HG03520 (cell line): ENCODE results near the gene PLD4.
"Not testable (repeated sequence)": the region's sequence is repeated elsewhere in the genome, so short reads cannot be mapped to it uniquely, and the experiment has no call there.

Source experiments
- ATAC-seq: cut with Tn5 transposase; IDR thresholded peaks from one replicate; pipeline ENCODE4 v1.9.1; 2021; ENCODE audit warnings: mild to moderate bottlenecking, moderate library complexity; ENCODE audit not compliant: unreplicated experiment

Gene PLD4

DNA sequence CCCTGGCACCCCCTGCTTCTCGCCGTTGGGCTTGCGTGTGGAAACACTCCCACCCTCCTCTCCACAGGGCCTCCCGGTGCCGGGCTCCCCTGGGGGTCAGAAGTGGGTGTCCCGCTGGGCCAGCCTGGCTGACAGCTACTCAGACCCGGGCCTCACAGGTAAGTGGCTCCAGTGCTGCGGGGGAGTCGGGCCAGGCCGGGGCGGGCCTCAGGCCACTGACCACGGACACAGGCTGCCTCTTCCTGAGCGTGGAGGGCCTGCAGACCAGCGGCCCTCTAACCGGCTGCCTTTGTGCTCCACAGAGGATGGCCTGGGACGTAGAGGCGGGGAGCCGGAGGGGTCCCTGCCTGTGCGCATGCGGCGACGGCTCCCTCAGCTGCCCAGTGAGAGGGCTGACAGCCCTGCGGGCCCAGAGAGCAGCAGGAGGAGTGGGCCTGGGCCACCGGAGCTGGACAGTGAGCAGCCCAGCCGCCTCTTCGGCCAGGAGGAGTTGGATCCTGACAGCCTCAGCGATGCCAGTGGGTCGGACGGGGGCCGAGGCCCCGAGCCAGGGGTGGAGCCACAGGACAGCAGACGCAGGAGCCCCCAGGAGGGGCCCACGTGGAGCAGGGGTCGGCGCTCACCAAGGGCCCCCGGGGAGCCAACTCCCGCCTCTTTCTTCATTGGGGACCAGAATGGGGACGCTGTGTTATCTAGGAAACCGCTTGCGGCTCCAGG lies 38.5 kb upstream of the PLD4 start:
- no peak for ATAC-seq

DNA sequence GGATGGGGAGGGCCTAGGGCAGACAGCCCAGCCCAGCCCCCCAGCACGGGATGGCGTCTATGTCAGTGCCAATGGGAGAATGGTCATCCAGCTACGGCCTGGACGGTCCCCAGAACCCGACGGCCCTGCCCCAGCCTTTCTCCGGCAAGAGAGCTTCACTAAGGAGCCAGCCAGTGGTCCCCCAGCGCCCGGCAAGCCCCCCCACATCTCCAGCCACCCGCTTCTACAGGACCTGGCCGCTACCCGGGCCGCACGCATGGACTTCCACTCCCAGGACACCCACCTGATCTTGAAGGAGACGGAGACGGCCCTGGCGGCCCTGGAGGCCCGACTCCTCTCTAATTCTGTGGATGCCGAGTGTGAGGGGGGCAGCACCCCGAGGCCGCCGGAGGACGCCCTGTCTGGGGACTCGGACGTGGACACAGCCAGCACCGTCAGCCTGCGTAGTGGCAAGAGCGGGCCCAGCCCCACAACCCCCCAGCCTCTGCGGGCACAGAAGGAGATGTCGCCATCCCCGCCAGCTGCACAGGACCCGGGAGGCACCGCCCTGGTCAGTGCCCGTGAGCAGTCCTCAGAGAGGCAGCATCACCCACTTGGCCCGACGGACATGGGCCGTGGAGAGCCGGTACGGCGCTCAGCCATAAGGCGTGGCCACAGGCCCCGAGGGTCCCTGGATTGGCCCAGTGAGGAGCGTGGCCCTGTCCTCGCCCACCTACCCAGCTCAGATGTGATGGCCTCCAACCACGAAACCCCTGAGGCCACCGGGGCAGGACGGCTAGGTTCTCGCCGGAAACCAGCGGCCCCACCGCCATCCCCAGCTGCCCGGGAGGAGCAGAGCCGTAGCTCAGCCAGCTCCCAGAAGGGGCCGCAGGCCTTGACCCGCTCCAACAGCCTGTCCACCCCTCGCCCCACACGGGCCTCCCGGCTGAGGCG lies 37.7 kb upstream of the PLD4 start:
- no peak for ATAC-seq

DNA sequence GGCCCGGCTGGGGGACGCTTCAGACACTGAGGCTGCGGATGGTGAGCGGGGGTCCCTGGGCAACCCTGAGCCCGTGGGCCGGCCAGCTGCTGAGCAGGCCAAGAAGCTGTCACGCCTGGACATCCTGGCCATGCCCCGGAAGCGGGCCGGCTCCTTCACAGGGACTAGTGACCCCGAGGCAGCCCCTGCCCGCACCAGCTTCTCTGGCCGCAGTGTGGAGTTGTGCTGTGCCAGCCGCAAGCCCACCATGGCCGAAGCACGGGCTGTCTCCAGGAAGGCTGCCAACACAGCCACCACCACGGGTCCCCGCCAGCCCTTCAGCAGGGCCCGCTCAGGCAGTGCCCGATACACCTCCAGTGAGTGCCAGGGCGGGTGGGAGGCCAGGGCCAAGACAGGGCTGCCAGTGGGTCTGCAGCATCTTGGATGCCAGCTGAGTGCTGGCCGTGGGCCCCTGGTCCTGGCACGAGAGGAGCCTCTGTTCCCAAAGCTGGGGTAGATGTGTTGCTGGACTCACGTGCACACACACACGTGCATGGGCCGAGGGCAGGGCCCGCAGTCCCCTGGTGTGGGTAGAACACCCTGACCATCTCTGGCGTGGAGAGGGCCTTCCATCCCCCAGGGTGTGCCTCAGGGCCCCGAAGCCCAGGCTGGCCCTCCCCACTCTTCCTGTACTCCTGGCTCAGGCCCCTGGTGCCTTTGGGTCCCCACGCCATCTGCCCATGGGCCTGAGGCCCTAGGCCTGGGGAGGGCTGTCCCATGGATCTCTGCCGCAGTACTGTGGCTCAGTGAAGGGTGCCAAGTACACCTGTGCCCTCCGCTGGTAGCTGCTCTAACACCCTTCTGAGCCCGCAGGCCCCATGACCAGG lies 36.8 kb upstream of the PLD4 start:
- no peak for ATAC-seq

DNA sequence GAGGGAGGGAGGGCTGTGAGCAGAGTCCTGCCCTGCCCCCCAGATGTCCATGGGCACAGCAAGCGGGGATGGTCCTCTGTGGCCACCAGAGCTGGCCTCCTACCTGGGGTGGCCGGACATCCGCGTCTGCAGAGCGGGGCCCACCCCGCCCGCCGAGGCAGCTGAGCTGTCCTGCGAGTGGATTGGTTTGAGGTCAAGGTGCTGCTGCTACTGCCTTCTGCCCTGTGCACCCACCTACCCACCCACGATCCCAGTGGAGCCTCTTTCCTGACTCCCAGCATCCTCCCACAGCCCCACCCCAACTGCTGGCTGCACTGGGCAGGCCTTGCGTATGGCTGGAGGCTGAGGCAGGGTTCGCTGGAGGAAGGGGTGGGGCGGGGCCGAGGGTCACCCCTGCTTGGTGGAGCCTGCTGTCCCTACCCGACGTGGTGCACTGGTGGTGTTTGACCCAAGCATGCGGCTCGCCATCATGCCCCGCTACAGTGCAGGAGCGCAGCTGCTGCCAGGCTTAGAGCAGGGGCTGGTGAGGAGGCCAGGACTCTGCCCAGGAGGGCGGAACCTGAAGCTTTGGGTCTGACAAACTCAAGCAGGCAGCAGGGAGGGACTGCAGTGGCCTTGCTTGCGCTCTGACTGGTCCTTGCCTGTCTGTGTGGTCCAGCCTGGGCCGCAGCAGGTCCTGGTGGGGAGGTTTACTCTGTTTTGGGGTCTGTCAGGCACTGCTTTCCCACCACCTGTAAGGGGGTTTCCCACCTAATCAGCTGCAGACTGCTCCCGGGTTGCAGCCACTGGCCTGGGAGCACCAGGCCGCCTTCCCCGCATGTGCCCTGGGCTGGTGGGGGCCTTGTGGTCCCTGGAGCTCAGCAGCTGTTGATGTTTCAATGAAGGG lies 35.9 kb upstream of the PLD4 start:
- ATAC-seq, result no peak

DNA sequence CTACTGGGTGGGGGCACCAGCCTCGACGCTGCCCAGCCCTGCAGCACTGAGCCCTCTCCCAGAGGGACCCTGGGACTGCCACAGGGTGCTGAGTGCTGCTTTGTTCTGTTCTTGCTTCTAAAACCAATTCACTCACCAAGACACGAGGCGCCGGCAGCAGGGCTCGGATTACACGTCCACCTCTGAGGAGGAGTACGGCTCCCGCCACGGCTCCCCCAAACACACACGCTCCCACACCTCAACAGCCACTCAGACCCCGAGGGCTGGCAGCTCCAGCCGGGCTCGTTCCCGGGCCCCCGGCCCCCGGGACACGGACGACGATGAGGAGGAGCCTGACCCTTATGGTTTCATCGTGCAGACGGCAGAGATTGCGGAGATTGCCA lies 35.3 kb upstream of the PLD4 start:
- ATAC-seq, result no peak

DNA sequence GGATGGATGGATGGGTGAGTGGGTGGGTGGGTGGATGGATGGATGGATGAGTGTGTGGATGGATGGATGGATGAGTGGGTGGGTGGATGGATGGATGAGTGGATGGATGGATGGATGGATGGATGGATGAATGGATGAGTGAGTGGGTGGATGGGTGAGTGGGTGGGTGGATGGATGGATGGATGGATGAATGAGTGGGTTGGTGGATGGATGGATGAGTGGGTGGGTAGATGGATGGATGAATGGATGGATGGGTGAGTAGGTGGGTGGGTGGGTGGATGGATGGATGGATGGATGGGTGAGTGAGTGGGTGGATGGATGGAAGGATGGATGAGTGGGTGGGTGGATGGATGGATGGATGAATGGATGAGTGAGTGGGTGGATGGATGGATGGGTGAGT lies 34.4 kb upstream of the PLD4 start:
- ATAC-seq, result not testable (repeated sequence)

DNA sequence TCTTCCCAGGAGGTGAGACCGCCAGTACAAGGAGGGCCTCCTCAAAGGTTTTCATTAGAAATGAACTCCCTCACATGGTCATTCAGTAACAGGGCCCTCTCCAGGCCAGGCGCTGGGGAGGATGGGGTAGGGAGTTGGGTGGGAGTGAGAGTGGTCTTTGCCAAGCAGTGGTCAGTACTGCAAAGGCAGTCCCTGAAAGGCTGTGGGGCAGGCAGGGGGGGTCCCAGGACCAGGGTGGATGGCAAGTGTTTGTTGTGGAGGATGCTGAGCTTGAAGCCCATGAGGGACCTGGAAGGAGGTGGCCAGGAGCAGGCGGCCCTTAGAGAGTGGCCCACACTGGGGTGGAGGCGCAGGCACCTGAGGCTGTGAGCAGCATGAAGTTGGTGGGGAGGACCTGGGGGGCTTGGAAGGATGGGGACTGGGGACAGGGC lies 33.5 kb upstream of the PLD4 start:
- ATAC-seq, result no peak

DNA sequence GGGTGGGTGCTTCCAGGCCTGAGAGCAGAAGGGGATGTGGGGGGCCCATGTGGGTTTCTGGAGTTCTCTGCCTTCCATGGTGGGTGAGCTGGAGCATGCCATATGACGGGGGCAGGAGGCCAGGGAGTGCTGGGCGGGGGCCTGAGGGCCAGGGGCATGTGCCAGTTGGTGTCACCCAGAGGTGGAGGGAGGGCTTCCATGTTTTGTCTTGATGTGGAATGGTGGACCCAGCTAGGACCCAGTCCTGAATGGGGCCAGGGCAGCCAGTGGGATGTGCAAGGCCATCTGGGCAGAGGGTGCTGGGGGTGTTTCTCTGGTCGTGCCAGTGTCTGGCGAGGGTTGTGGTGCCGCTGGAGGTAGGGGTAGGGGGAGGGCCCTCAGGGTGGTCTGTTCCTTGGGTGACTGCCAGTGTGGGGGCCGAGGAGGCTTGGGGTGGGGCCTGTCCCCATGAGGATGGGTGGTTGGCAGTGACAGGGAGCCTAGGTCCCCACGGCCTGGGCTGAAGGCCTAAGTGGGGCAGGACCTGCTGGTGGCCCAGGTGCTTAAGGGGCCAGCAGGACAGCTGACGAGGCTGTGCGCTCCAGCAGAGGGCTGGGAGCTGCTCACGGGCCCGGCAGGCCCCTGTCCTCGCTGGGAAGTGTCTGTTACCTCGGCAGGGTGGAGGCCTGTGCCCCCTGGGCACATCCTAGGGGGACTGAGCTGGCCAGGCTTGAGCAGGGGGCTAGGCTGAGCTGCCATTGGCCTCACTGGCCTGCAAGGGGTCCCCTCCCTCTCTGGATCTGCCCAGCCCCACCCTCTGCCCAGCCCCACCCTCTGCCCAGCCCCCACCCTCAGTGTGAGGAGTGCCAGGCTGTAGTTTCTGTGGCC lies 32.8 kb upstream of the PLD4 start:
- ATAC-seq, result no peak

DNA sequence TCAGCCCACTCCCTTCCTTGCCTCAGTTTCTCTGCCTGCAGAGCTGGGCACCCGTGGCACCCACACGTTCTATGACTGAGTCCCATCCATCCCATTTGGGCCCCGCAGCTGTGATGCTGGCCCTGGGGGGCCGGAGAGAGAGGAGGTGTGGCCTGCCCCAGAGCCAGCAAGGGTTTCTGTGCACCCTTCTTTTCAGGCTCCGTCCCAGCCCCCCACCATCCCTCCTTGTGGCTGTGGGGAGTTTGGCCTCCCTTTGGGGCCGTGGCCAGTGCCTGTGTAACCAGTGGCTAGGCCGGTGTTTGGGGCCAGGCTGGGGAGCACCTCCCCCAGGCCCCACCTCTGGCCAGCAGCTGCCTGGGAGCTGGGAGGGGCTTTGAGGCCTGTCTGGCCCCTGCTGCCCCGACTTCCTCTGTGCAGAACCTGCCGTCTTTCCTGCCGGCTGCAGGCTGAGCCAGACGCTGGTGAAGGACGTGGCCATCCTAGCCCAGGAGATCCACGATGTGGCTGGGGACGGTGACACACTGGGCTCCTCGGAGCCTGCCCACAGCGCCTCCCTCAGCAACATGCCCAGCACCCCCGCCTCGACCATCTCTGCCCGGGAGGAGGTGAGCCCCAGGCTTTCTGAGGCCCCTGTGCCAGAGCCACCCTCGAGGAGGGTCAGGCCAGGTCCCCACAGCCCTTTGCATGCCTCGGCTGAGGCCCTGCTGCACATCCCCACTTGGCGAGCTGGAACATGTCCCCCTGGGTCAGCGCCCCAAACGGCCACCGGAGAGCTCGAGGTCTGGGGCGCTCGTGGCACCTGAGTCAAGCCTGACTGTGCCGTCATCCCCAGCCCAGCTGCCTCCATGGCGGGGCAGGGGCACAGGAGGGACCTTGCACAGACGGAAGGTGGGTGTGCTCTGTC lies 31.9 kb upstream of the PLD4 start:
- ATAC-seq, result no peak

DNA sequence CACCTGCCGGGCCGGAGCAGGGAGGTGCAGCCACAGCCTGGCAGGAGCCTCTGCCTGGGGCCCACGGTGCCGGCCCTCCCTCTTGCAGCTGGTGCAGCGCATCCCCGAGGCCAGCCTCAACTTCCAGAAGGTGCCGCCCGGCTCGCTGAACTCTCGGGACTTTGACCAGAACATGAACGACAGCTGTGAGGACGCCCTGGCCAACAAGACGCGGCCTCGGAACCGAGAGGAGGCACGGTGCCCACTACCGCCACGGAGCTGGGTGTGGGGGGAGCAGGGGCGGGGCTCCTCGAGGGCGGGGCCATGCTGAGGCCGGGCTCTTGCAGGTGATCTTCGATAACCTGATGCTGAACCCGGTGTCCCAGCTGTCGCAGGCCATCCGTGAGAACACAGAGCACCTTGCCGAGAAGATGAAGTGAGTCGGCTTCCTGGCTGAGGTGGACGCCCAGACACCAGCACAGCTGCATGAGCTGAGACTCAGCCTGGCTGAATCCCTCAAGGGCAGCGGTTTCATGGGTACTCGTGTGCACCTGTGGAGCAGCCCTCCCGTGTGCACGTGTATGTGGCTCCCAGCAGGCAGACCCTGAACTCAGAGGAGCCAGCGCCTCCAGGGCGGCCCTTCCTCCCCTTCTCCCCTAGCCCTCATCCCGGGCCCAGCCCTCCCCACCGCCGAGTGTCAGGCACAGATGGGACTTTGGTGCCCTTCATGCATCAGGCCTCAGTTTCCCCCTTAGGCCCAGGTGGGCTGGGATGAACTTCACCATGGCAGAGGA lies 31.1 kb upstream of the PLD4 start:
- no peak for ATAC-seq

DNA sequence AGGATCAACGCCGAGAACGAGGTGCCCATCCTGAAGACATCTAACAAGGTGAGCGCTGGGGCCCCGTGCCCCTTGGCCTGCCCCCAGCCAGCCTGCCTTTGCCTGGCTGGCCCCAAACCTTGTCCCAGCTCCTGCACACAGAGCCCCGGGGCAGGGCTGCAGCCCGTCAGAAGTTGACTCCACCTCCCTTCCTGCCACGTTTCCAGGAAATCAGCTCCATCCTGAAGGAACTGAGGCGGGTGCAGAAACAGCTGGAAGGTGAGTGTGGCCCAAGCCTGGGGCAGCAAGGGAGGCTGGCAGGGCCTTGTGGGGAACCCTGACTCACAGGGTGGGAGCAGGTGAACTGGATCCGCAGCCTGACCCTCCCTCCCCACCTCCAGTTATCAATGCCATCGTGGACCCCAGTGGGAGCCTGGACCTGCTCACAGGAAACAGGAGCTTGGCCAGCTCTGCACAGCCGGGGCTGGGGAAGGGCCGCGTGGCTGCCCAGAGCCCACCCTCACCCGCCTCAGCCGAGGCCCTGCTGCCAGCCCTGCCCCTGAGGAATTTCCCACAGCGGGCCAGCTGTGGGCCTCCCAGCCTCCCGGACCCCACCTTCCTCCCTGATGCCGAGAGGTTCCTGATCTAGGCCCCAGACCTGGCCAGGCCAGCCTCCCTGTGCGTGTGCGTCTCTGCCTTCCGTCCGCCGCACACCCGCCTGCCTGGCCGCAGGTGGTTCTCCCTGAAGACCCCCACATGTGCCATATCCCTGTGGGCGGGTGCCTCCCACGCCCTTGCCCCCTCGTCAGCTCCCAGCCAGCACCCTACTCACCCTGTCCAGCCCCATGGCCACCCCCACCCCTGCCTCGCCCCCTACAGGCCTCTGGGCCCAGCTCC lies 30.1 kb upstream of the PLD4 start:
- ATAC-seq, result no peak

DNA sequence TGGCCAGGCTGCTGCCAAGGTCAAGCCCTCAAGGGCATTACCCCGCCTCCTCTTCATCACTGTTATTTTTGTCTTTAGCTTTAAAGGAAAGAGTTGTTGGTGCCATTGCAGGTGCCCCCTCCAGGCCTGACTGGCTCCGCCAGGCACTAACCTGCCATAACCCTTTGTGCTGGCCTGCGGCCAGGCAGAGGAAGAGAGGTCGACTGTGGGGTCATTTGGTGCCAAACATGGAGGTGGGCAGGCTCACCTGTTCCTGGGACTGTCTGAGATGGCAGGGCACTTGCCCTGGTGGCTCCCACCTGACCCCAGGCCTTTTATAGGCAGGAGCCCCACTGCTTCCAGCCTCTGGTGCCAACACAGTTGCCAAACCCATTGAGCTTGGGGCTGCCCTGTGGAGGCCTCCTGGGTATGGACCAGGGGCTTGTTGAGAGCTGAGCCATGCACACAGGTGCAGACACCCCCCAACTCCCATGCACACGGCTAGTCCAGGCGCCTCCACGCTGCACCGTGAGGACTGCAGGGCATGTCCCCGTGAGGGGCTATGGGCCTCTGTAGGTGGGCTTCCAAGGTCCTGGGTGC lies 29.4 kb upstream of the PLD4 start:
- no peak for ATAC-seq

DNA sequence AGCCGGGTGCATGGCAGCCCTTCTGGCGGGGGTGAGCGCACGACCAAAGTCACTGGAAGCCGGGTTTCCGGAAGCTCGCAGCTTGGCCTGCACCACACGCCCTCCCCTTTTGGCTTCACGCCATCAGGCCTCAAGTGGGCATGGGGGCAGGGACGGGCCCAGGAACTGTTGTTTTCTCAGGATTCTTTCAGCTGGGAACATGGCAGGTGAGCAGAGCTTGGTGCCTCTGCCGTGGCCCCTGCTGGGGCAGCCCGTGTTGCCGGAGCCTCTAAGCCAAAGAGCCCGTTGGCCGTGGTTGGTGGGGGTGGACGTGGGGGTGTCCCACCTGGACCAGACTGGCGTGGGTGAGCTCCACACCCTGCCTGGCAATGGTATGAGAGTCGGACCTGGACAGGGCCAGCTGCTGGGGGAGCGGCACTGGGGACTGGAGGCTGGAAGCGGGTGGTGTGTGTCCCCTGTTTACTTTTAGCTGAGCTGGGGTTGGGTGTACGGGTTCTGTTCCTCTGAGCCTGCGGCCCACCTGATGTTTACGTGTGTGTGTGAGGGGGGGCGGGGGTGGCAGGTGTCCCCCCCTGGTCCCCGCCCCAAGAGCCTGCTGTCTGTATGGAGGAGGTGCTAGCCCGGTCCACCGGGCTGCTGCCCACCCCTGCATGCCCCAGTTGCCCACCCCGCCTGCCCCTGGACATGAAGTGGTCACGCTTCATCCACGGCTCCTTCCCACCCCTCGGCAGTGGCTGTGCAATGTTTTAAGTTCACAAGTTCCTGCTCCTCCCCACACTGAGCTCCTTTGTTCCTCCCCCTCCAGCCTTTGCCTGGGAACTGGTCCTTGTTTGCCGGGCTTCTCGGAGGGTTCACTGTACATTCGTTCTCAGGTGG lies 28.7 kb upstream of the PLD4 start:
- no peak for ATAC-seq

DNA sequence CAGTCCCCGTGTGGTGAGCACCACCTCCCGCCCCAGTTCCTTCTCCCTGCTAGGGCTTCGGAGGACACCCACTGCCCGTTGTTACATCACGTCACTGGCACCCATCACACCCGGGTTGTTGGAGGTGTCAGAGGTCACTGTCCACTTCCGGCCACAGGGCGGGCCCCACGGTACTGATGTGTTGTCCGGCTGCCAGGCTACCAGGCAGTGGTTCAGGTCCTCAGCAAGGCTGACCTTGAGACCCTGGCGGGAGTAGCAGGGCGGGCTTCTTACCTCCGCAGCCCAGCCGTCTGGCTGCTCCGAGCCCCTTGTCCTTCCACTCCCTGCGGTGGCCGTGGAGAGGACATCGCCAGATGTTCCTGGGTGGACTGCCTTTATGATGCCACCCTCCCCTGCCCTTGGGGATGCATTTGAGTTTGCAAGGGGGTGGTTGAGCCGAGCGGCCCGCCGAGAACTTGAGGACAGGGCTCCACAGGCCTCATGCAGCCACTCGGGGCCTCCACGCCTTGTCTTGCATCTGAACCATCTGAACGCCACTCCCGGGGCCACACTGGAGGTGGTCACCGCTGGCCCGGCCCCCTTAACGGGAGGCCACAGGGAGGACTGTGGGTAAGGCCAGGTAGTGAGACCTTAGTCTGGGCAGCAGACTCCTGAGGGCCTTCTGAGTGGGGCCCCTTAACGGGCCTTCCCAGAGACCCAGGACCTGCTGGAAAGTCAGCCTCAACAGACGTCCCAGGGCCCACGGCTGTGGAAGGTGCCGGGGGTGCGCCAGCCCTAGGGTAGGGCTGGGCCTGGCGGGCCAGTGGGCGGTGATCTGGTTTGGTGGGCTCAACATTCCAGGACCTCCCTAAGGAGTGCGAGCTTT lies 27.1 kb upstream of the PLD4 start:
- no peak for ATAC-seq
